Endothelial cell (in vitro differentiated cells): ENCODE data around the gene BPIFA2. TPM values are rescaled to one million over a fixed set of nuclear protein-coding genes. Genes with fewer than 3 reads are reported as not detected.

Experiments used
- DNase-seq: peaks from one replicate; pipeline ENCODE4 v3.0.0; 2021; ENCODE audit warnings: low spot score
- H3K27ac Mint-ChIP-seq: one replicate; pipeline ENCODE4 v1.8.0; 2021; ENCODE audit warnings: mixed read lengths, inconsistent platforms; ENCODE audit not compliant: unreplicated experiment
- H3K27me3 Mint-ChIP-seq: one replicate; pipeline ENCODE4 v1.8.0; 2021; ENCODE audit warnings: mild to moderate bottlenecking, moderate library complexity, mixed read lengths, inconsistent platforms; ENCODE audit not compliant: unreplicated experiment
- H3K36me3 Mint-ChIP-seq: one replicate; pipeline ENCODE4 v1.8.0; 2021; ENCODE audit warnings: mild to moderate bottlenecking, low read depth, mixed read lengths, inconsistent platforms; ENCODE audit not compliant: unreplicated experiment
- H3K4me1 Mint-ChIP-seq: one replicate; pipeline ENCODE4 v1.8.0; 2021; ENCODE audit warnings: mild to moderate bottlenecking, mixed read lengths, inconsistent platforms; ENCODE audit not compliant: unreplicated experiment
- H3K4me3 Mint-ChIP-seq: one replicate; pipeline ENCODE4 v1.8.0; 2021; ENCODE audit warnings: mild to moderate bottlenecking, mixed read lengths, inconsistent platforms; ENCODE audit not compliant: unreplicated experiment
- H3K9me3 Mint-ChIP-seq: one replicate; pipeline ENCODE4 v1.8.0; 2021; ENCODE audit warnings: mixed read lengths, inconsistent platforms; ENCODE audit not compliant: unreplicated experiment
- total RNA-seq: library from RNA; stranded (reverse); fragmentation: NEBNext Ultra II Directional; extraction: Animal tissue kit (Norgen Biotek cat#: 25700); gene quantifications from one replicate; pipeline ENCODE4 v1.2.1, GENCODE V29; 2021; ENCODE audit not compliant: unreplicated experiment
- TF ChIP-seq, protein P1 (sequence below): fragments of 200-600 bp; sonication (generic); IDR thresholded peaks from one replicate; pipeline ENCODE4 v1.5.0; 2021; ENCODE audit warnings: antibody characterized with exemption; ENCODE audit not compliant: unreplicated experiment

Gene BPIFA2
- total RNA-seq, 1 donor from 2014 or later: not detected

DNA sequence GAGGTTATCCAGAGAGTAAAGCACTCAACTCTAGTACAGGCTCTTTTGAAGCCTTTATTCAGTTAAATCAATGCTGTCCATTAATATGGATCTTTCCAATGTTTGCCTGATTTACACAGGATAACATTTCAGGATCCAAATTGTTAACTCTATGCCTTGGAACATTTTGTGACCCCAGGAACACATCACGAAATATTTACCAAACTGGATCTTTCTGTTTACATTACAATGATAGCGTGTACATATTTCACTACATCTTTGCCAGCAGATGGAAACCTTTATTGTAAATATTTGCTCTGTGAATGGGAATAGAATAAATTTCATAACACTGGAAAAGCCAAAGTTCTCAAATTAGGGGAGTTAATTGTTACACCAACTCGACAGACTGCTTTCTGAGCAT, 23.5 kb downstream of the BPIFA2 start:
- Mint-ChIP-seq H3K36me3 (no peaks in the 10 kb centered on the region), H3K4me1 (peaks cover 4% of the 10 kb centered on the region), H3K9me3 (no peaks in the 10 kb centered on the region), H3K27ac (no peak overlapping the region), H3K4me3 (no peak overlapping the region), H3K27me3 (no peaks in the 10 kb centered on the region)
- no peak for DNase-seq
- TF ChIP-seq, protein P1, sequence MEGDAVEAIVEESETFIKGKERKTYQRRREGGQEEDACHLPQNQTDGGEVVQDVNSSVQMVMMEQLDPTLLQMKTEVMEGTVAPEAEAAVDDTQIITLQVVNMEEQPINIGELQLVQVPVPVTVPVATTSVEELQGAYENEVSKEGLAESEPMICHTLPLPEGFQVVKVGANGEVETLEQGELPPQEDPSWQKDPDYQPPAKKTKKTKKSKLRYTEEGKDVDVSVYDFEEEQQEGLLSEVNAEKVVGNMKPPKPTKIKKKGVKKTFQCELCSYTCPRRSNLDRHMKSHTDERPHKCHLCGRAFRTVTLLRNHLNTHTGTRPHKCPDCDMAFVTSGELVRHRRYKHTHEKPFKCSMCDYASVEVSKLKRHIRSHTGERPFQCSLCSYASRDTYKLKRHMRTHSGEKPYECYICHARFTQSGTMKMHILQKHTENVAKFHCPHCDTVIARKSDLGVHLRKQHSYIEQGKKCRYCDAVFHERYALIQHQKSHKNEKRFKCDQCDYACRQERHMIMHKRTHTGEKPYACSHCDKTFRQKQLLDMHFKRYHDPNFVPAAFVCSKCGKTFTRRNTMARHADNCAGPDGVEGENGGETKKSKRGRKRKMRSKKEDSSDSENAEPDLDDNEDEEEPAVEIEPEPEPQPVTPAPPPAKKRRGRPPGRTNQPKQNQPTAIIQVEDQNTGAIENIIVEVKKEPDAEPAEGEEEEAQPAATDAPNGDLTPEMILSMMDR: no peak

DNA sequence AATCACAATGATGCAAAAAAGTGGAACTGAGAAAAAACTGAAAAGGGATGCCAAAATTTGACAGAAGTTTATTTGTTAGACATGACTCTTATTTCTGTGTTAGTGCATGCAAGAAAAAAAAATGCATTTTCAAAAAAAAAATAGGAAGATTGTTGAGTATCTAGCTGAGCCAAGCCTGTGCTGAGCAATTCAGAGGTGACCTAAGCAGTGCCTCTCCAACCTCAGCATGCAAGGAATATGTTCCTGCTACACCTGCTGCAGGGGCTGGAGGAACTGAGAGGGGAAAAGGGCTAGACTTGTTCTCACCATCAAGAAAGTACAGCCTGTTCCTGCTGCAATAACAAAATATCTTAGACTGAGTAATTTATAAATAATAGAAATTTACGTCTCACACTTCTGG, 24.0 kb downstream of the BPIFA2 start:
- no peaks in the 10 kb centered on the region for H3K27me3 Mint-ChIP-seq
- H3K4me3 Mint-ChIP-seq: no peak overlapping the region
- H3K36me3 Mint-ChIP-seq: no peaks in the 10 kb centered on the region
- H3K9me3 Mint-ChIP-seq: no peaks in the 10 kb centered on the region
- TF ChIP-seq, protein P1: no peak
- H3K27ac Mint-ChIP-seq: no peak overlapping the region
- H3K4me1 Mint-ChIP-seq: peaks cover 4% of the 10 kb centered on the region
- DNase-seq: no peak

DNA sequence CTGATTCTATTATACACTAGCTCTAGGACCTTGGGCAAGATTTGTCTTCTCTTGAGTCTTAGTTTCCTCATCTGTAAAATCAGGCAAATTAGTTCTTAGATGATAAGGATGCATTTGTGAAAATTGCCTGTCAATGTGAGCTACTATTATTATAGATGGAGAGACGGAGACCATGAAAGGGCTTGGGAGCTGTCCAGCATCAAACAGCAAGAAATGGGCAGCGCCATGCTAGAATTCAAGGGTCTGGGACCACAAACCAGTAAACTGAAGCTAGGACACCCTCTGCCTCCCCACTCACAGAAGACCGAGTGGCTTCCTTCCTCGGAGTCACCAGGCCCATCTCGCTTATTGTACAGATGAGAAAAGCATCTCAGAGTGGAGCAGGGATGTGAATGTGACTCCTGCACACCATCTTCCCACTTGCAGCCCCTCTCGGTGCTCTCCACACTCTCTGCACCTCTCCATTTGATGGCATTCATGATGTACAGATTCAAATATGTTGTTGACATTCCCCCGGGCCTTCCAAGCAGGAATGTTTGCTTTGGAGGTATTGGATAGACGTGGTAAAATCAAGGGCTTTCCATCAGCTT, 25.0 kb downstream of the BPIFA2 start:
- no peaks in the 10 kb centered on the region for H3K36me3 Mint-ChIP-seq
- TF ChIP-seq, protein P1: no peak
- no peak overlapping the region for H3K27ac Mint-ChIP-seq
- no peaks in the 10 kb centered on the region for H3K9me3 Mint-ChIP-seq
- H3K4me1 Mint-ChIP-seq: peaks cover 4% of the 10 kb centered on the region
- no peaks in the 10 kb centered on the region for H3K27me3 Mint-ChIP-seq
- no peak for DNase-seq
- no peak overlapping the region for H3K4me3 Mint-ChIP-seq

DNA sequence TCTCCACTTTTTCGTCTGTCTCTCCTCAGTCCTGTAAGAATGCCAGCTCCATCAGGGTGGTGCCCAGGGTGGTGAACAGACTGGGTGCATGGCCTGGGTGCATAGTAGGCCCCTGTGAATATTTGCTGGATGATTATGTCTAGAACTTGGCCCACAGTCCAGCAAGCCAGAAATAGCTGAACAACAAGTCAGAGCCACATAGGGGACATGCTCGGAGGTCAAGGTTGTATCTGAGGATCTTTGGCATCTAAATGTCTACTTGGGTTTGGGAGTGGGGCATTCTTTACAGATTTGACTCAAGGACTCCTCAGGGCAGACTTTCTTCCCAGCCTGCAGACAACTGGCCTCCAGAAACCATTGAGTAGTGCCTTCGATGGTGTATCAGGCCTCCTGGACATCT, 31.1 kb downstream of the BPIFA2 start:
- no peak for DNase-seq
- H3K4me1 Mint-ChIP-seq: no peaks in the 10 kb centered on the region
- TF ChIP-seq, protein P1: no peak
- H3K4me3 Mint-ChIP-seq: no peak overlapping the region
- no peak overlapping the region for H3K27ac Mint-ChIP-seq
- no peaks in the 10 kb centered on the region for H3K9me3 Mint-ChIP-seq
- no peaks in the 10 kb centered on the region for H3K36me3 Mint-ChIP-seq
- H3K27me3 Mint-ChIP-seq: peaks cover 3% of the 10 kb centered on the region

DNA sequence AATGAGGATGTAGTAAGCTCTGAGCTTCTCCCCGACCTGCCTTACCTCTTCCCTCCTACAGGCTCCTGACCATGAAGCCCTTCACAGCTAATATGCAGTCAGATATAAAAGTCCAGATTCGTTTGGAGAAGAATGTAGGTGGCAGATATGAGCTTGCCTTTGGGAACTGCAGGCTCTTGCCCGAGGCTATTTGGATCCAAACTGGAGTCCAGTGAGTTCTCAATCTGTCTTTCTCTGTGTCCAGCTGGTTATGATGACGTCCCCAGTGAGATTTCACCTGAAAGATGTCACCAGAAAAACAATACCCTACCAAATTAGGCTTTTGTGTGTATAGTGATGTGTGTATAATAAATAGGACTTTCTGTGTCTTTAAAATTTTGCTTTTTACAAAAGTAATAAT, 34.5 kb downstream of the BPIFA2 start:
- Mint-ChIP-seq H3K36me3 (no peaks in the 10 kb centered on the region), H3K4me1 (no peaks in the 10 kb centered on the region), H3K9me3 (no peaks in the 10 kb centered on the region), H3K27me3 (peaks cover 5% of the 10 kb centered on the region), H3K27ac (no peak overlapping the region), H3K4me3 (no peak overlapping the region)
- DNase-seq: no peak
- TF ChIP-seq, protein P1: no peak
